ENCODE measurements around the gene WAC.

WAC gene

GRCh38 chr10:28556142-28556541 lies 23.2 kb downstream of the WAC start:
- TF ChIP-seq CTCF (IDR thresholded peaks at IDR 0.05; ENCODE audit: borderline replicate concordance, insufficient read depth, low read depth, low read length): no peak
- no peak overlapping the region for H3K4me3 ChIP-seq (ENCODE audit: low read depth, low read length)

GRCh38 chr10:28558186-28558585 lies 25.3 kb downstream of the WAC start:
- H3K4me3 ChIP-seq (ENCODE audit: low read depth, low read length): no peak overlapping the region
- TF ChIP-seq CTCF (IDR thresholded peaks at IDR 0.05; ENCODE audit: borderline replicate concordance, insufficient read depth, low read depth, low read length): no peak

- no peak overlapping the region for H3K4me3 ChIP-seq (ENCODE audit: low read depth, low read length)
- no peak for TF ChIP-seq CTCF (IDR thresholded peaks at IDR 0.05; ENCODE audit: borderline replicate concordance, insufficient read depth, low read depth, low read length)
Observed at GRCh38 chr10:28558923-28559508, 26.1 kb downstream of the WAC start.

- no peak overlapping the region for H3K4me3 ChIP-seq (ENCODE audit: low read depth, low read length)
- TF ChIP-seq CTCF (IDR thresholded peaks at IDR 0.05; ENCODE audit: borderline replicate concordance, insufficient read depth, low read depth, low read length): no peak
Observed at GRCh38 chr10:28559618-28560017, 26.7 kb downstream of the WAC start.

- no peak overlapping the region for H3K4me3 ChIP-seq (ENCODE audit: low read depth, low read length)
- no peak for TF ChIP-seq CTCF (IDR thresholded peaks at IDR 0.05; ENCODE audit: borderline replicate concordance, insufficient read depth, low read depth, low read length)
Observed at GRCh38 chr10:28560617-28561016, 27.7 kb downstream of the WAC start.

GRCh38 chr10:28561531-28561930 lies 28.6 kb downstream of the WAC start:
- no peak for TF ChIP-seq CTCF (IDR thresholded peaks at IDR 0.05; ENCODE audit: borderline replicate concordance, insufficient read depth, low read depth, low read length)

GRCh38 chr10:28564905-28565304 lies 32.0 kb downstream of the WAC start:
- TF ChIP-seq CTCF (IDR thresholded peaks at IDR 0.05; ENCODE audit: borderline replicate concordance, insufficient read depth, low read depth, low read length): no peak

More at GRCh38 chr10:28561531-28561930, 28.6 kb downstream of the WAC start:
- no peak overlapping the region for H3K4me3 ChIP-seq (ENCODE audit: low read depth, low read length)

More at GRCh38 chr10:28564905-28565304, 32.0 kb downstream of the WAC start:
- no peak overlapping the region for H3K4me3 ChIP-seq (ENCODE audit: low read depth, low read length)
